ENCODE data around the gene GEMIN7. TPM values are rescaled to one million over a fixed set of nuclear protein-coding genes. Genes with fewer than 3 reads are reported as not detected.

The GEMIN7 gene
- total RNA-seq, 1 donor, result 14.8 TPM

DNA sequence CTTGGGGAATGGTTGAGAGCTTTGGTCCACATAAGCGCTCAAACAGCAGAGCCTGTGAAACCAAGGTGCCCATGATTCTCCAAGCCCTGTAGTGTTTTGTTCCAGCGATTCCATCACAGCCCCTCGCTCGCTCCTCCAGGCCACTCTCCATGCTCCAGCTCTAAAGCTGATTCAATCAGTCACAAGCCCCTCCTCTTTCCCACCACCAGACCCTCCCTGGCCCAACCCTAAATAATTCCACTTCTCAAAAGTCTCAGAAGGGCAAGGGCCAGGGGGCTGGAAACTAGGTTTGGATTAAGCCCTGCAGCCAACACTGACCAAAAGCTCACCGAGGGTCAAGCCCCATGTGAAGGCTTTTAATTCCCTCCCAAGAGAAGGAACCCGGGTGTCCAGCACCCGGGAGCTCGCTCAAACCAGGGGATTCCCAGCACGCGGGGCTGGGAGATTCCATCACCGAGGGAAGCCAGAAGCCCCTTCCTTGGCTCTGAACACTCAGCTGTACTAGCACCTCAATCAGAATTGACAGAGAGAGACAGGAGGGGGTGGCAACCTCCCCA lies 4.2 kb upstream of the GEMIN7 start:
- H3K9me3 ChIP-seq (ENCODE audit: low read depth, low read length), result no peaks in the 10 kb centered on the region
- no peaks in the 10 kb centered on the region for H3K27me3 ChIP-seq (ENCODE audit: insufficient read depth, low read length)
- H3K36me3 ChIP-seq (ENCODE audit: insufficient read depth, low read length), result peaks cover 7% of the 10 kb centered on the region
- H3K4me3 ChIP-seq (ENCODE audit: insufficient read depth, low read length), result no peak overlapping the region
- H3K79me2 ChIP-seq (ENCODE audit: insufficient read depth, low read length), result peaks cover 10% of the 10 kb centered on the region
- TF ChIP-seq, protein P1, sequence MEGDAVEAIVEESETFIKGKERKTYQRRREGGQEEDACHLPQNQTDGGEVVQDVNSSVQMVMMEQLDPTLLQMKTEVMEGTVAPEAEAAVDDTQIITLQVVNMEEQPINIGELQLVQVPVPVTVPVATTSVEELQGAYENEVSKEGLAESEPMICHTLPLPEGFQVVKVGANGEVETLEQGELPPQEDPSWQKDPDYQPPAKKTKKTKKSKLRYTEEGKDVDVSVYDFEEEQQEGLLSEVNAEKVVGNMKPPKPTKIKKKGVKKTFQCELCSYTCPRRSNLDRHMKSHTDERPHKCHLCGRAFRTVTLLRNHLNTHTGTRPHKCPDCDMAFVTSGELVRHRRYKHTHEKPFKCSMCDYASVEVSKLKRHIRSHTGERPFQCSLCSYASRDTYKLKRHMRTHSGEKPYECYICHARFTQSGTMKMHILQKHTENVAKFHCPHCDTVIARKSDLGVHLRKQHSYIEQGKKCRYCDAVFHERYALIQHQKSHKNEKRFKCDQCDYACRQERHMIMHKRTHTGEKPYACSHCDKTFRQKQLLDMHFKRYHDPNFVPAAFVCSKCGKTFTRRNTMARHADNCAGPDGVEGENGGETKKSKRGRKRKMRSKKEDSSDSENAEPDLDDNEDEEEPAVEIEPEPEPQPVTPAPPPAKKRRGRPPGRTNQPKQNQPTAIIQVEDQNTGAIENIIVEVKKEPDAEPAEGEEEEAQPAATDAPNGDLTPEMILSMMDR (IDR thresholded peaks at IDR 0.05; ENCODE audit: extremely low read depth, low read depth, low read length), result no peak
- no peaks in the 10 kb centered on the region for H4K20me1 ChIP-seq (ENCODE audit: insufficient read depth, low read length)
- peaks cover 7% of the 10 kb centered on the region for H3K4me1 ChIP-seq (ENCODE audit: insufficient read depth, low read length)
- no peak overlapping the region for H3K4me2 ChIP-seq (ENCODE audit: insufficient read depth, low read length)
- H3K27ac ChIP-seq (ENCODE audit: low read depth, low read length), result no peak overlapping the region
- no peak overlapping the region for H2AFZ ChIP-seq (ENCODE audit: low read length)
- DNase-seq (ENCODE audit: insufficient read length, low spot score, missing footprints), result peak; percentile 50

- no peak overlapping the region for H3K27ac ChIP-seq (ENCODE audit: low read depth, low read length)
- H3K9me3 ChIP-seq (ENCODE audit: low read depth, low read length), result no peaks in the 10 kb centered on the region
- TF ChIP-seq, protein P1 (IDR thresholded peaks at IDR 0.05; ENCODE audit: extremely low read depth, low read depth, low read length), result no peak
- no peaks in the 10 kb centered on the region for H3K27me3 ChIP-seq (ENCODE audit: insufficient read depth, low read length)
- H4K20me1 ChIP-seq (ENCODE audit: insufficient read depth, low read length), result peaks cover 3% of the 10 kb centered on the region
- DNase-seq (ENCODE audit: insufficient read length, low spot score, missing footprints), result peak; percentile 95
- peak overlapping the region; percentile 68 for H3K4me3 ChIP-seq (ENCODE audit: insufficient read depth, low read length)
- peak overlapping the region; percentile 78 for H3K4me2 ChIP-seq (ENCODE audit: insufficient read depth, low read length)
- H3K79me2 ChIP-seq (ENCODE audit: insufficient read depth, low read length), result peaks cover 16% of the 10 kb centered on the region
- H3K36me3 ChIP-seq (ENCODE audit: insufficient read depth, low read length), result peaks cover under 1% of the 10 kb centered on the region
- H2AFZ ChIP-seq (ENCODE audit: low read length), result peak overlapping the region; percentile 51
- H3K4me1 ChIP-seq (ENCODE audit: insufficient read depth, low read length), result peaks cover 14% of the 10 kb centered on the region
Measured at GRCh38 chr19:45075301-45076028, 3.6 kb upstream of the GEMIN7 start.

- Histone ChIP-seq H3K79me2 (ENCODE audit: insufficient read depth, low read length) (peaks cover 24% of the 10 kb centered on the region), H3K4me1 (ENCODE audit: insufficient read depth, low read length) (peaks cover 16% of the 10 kb centered on the region), H3K4me3 (ENCODE audit: insufficient read depth, low read length) (peak within 1 kb of the TSS; percentile 68), H2AFZ (ENCODE audit: low read length) (peak within 1 kb of the TSS; percentile 75), H3K4me2 (ENCODE audit: insufficient read depth, low read length) (peak within 1 kb of the TSS; percentile 78), H3K9me3 (ENCODE audit: low read depth, low read length) (no peaks in the 10 kb centered on the region), H4K20me1 (ENCODE audit: insufficient read depth, low read length) (peaks cover 3% of the 10 kb centered on the region), H3K27me3 (ENCODE audit: insufficient read depth, low read length) (no peaks in the 10 kb centered on the region), H3K27ac (ENCODE audit: low read depth, low read length) (no peak within 1 kb of the TSS), H3K36me3 (ENCODE audit: insufficient read depth, low read length) (no peaks in the 10 kb centered on the region)
- TF ChIP-seq, protein P1 (IDR thresholded peaks at IDR 0.05; ENCODE audit: extremely low read depth, low read depth, low read length), result no peak
- peak; percentile 97 for DNase-seq (ENCODE audit: insufficient read length, low spot score, missing footprints)
Measured at GRCh38 chr19:45076029-45076850, 2.8 kb upstream of the GEMIN7 start, which contains the start of gene ZNF296. ZNF296 (minus strand) TSS chr19:45076478; CDS start chr19:45076373, 105 bp downstream.

Data from osteoblast (primary cell).